Neural cell (in vitro differentiated cells): ENCODE data around the gene ZP1. TPM values are rescaled to one million over a fixed set of nuclear protein-coding genes. Genes with fewer than 3 reads are reported as not detected.
A peak's percentile ranks its signal among the peaks of the same experiment; 100 is the strongest.

Experiments used
- H2AFZ ChIP-seq: fragments of 200-600, 300-800 bp; sonication (generic), shearing (Covaris generic); 2 replicates; pipeline ENCODE4 v1.6.0; 2014; ENCODE audit warnings: low read depth, mild to moderate bottlenecking, antibody characterized with exemption, low read length, moderate library complexity
- H3F3A ChIP-seq: fragments of 200-600 bp; shearing (Covaris generic); 2 replicates; pipeline ENCODE4 v1.6.1; 2016; ENCODE audit warnings: mild to moderate bottlenecking, moderate library complexity, mixed read lengths, antibody characterized with exemption, low read length; ENCODE audit not compliant: insufficient read depth, poor library complexity, severe bottlenecking
- H3K27ac ChIP-seq: fragments of 200-600, 300-800 bp; sonication (generic), shearing (Covaris generic); 2 replicates; pipeline ENCODE4 v1.5.1; 2014; ENCODE audit warnings: mild to moderate bottlenecking, low read length, moderate library complexity
- H3K27me3 ChIP-seq: fragments of 300-800, 200-600 bp; sonication (generic), shearing (Covaris generic); 2 replicates; pipeline ENCODE4 v1.6.0; 2014; ENCODE audit warnings: mild to moderate bottlenecking, low read depth, low read length, moderate library complexity; ENCODE audit not compliant: insufficient read depth
- H3K36me3 ChIP-seq: fragments of 300-800, 200-600 bp; sonication (generic), shearing (Covaris generic); 2 replicates; pipeline ENCODE4 v1.5.1; 2014; ENCODE audit warnings: mild to moderate bottlenecking, antibody characterized with exemption, low read length, moderate library complexity; ENCODE audit not compliant: insufficient read depth
- H3K4me2 ChIP-seq: fragments of 300-800, 200-600 bp; sonication (generic), shearing (Covaris generic); 2 replicates; pipeline ENCODE4 v1.6.0; 2014; ENCODE audit warnings: mild to moderate bottlenecking, low read length
- H3K4me3 ChIP-seq: fragments of 300-800, 200-600 bp; sonication (generic), shearing (Covaris generic); 2 replicates; pipeline ENCODE4 v1.5.1; 2014; ENCODE audit warnings: mild to moderate bottlenecking, low read length, moderate library complexity
- H3K79me2 ChIP-seq: fragments of 200-600 bp; shearing (Covaris generic); replicated peaks from 2 replicates; pipeline ENCODE4 v1.6.0; 2014; ENCODE audit warnings: mild to moderate bottlenecking, low read length, moderate library complexity; ENCODE audit not compliant: insufficient read depth
- H3K9ac ChIP-seq: fragments of 300-800, 200-600 bp; sonication (generic), shearing (Covaris generic); 2 replicates; pipeline ENCODE4 v1.6.1; 2016; ENCODE audit warnings: mild to moderate bottlenecking, low read length, mixed read lengths
- H3K9me2 ChIP-seq: fragments of 200-600 bp; shearing (Covaris generic); 2 replicates; pipeline ENCODE4 v1.6.1; 2016; ENCODE audit warnings: mild to moderate bottlenecking, low read length, mixed read lengths; ENCODE audit not compliant: insufficient read depth
- H3K9me3 ChIP-seq: fragments of 200-600, 300-800 bp; sonication (generic), shearing (Covaris generic); 2 replicates; pipeline ENCODE4 v1.6.1; 2016; ENCODE audit warnings: mild to moderate bottlenecking, mixed run types, low read length, moderate library complexity, mixed read lengths
- H4K20me1 ChIP-seq: fragments of 200-600 bp; shearing (Covaris generic); 2 replicates; pipeline ENCODE4 v1.6.1; 2016; ENCODE audit warnings: mild to moderate bottlenecking, mixed run types; ENCODE audit not compliant: insufficient read depth
- CTCF ChIP-seq: fragments of 450-650 bp; IDR thresholded peaks from 2 replicates; pipeline ENCODE4 v1.5.1; 2014; ENCODE audit warnings: antibody characterized with exemption, mild to moderate bottlenecking, moderate library complexity; ENCODE audit not compliant: poor library complexity, severe bottlenecking
- EP300 ChIP-seq: fragments of 450-650 bp; conservative IDR thresholded peaks from 2 replicates; pipeline ENCODE4 v1.6.1; 2014; ENCODE audit warnings: antibody characterized with exemption, mild to moderate bottlenecking, moderate library complexity; ENCODE audit not compliant: poor library complexity, severe bottlenecking
- EZH2 ChIP-seq: fragments of 200-600, 300-800 bp; shearing (Covaris generic), sonication (generic); IDR thresholded peaks from 2 replicates; pipeline ENCODE4 v1.6.1; 2014; ENCODE audit warnings: antibody characterized with exemption, low read length, borderline replicate concordance, mild to moderate bottlenecking; ENCODE audit not compliant: insufficient read depth, poor library complexity, severe bottlenecking
- MXI1 ChIP-seq: fragments of 450-650 bp; conservative IDR thresholded peaks from 2 replicates; pipeline ENCODE4 v1.6.1; 2014; ENCODE audit warnings: antibody characterized with exemption, mild to moderate bottlenecking; ENCODE audit not compliant: poor library complexity, severe bottlenecking
- POLR2AphosphoS5 ChIP-seq: IDR thresholded peaks from 2 replicates; pipeline ENCODE4 v1.6.1; 2012
- RAD21 ChIP-seq: fragments of 450-650 bp; conservative IDR thresholded peaks from 2 replicates; pipeline ENCODE4 v1.6.1; 2014; ENCODE audit warnings: antibody characterized with exemption, mild to moderate bottlenecking, moderate library complexity
- SMC3 ChIP-seq: fragments of 450-650 bp; conservative IDR thresholded peaks from 2 replicates; pipeline ENCODE4 v1.6.1; 2014; ENCODE audit warnings: antibody characterized with exemption, mild to moderate bottlenecking, moderate library complexity; ENCODE audit not compliant: poor library complexity
- TAF1 ChIP-seq: IDR thresholded peaks from 2 replicates; pipeline ENCODE4 v1.6.1; 2012; ENCODE audit warnings: low read depth
- polyA plus RNA-seq: library from polyadenylated mRNA; depleted of rRNA; stranded (reverse); fragments of >200 nt; gene quantifications from 2 replicates; pipeline ENCODE4 v1.2.3, GENCODE V29; 2014
- TF ChIP-seq, protein P1 (sequence below): IDR thresholded peaks from 2 replicates; pipeline ENCODE4 v1.6.1; 2012; ENCODE audit warnings: borderline replicate concordance

The ZP1 gene
- polyA plus RNA-seq, 1 donor from 2014 or later = 1.5 TPM

DNA sequence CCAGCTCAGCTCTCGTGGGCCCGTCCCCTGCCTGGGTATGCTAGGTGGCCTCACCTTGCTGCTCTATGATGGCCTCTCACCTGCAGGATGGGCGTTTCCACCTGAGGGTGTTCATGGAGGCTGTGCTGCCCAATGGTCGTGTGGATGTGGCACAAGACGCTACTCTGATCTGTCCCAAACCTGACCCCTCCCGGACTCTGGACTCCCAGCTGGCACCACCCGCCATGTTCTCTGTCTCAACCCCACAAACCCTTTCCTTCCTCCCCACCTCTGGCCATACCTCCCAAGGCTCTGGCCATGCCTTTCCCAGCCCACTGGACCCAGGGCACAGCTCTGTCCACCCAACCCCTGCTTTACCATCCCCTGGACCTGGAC lies 2.1 kb downstream of the ZP1 start:
- Histone ChIP-seq H4K20me1 (no peaks in the 10 kb centered on the region), H3K4me2 (peak overlapping the region; percentile 75), H3K27ac (peak overlapping the region; percentile 74), H3K9ac (peak overlapping the region; percentile 46), H3K27me3 (no peaks in the 10 kb centered on the region), H3K4me3 (peak overlapping the region; percentile 48), H3K79me2 (no peaks in the 10 kb centered on the region), H2AFZ (no peak overlapping the region), H3K9me3 (no peaks in the 10 kb centered on the region), H3F3A (no peaks in the 10 kb centered on the region), H3K9me2 (no peaks in the 10 kb centered on the region), H3K36me3 (no peaks in the 10 kb centered on the region)
- no peak for TF ChIP-seq CTCF
- TF ChIP-seq MXI1 = no peak
- TF ChIP-seq EP300 = no peak
- TF ChIP-seq SMC3 = no peak
- no peak for TF ChIP-seq TAF1
- TF ChIP-seq, protein P1, sequence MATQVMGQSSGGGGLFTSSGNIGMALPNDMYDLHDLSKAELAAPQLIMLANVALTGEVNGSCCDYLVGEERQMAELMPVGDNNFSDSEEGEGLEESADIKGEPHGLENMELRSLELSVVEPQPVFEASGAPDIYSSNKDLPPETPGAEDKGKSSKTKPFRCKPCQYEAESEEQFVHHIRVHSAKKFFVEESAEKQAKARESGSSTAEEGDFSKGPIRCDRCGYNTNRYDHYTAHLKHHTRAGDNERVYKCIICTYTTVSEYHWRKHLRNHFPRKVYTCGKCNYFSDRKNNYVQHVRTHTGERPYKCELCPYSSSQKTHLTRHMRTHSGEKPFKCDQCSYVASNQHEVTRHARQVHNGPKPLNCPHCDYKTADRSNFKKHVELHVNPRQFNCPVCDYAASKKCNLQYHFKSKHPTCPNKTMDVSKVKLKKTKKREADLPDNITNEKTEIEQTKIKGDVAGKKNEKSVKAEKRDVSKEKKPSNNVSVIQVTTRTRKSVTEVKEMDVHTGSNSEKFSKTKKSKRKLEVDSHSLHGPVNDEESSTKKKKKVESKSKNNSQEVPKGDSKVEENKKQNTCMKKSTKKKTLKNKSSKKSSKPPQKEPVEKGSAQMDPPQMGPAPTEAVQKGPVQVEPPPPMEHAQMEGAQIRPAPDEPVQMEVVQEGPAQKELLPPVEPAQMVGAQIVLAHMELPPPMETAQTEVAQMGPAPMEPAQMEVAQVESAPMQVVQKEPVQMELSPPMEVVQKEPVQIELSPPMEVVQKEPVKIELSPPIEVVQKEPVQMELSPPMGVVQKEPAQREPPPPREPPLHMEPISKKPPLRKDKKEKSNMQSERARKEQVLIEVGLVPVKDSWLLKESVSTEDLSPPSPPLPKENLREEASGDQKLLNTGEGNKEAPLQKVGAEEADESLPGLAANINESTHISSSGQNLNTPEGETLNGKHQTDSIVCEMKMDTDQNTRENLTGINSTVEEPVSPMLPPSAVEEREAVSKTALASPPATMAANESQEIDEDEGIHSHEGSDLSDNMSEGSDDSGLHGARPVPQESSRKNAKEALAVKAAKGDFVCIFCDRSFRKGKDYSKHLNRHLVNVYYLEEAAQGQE = no peak
- no peak for TF ChIP-seq POLR2AphosphoS5
- no peak for TF ChIP-seq EZH2
- no peak for TF ChIP-seq RAD21

GRCh38 chr11:60870276-60870675 lies 2.9 kb downstream of the ZP1 start:
- peak overlapping the region; percentile 46 for H3K9ac ChIP-seq
- H3K27me3 ChIP-seq = no peaks in the 10 kb centered on the region
- H2AFZ ChIP-seq = peak overlapping the region; percentile 21
- no peaks in the 10 kb centered on the region for H3K36me3 ChIP-seq
- H3K4me3 ChIP-seq = peak overlapping the region; percentile 48
- no peaks in the 10 kb centered on the region for H3K9me3 ChIP-seq
- H3F3A ChIP-seq = no peaks in the 10 kb centered on the region
- H3K27ac ChIP-seq = peak overlapping the region; percentile 74
- H3K4me2 ChIP-seq = peak overlapping the region; percentile 75
- TF ChIP-seq SMC3 = peak; percentile 70
- peak; percentile 60 for TF ChIP-seq CTCF
- TF ChIP-seq MXI1 = peak; percentile 86
- TF ChIP-seq TAF1 = no peak
- TF ChIP-seq, protein P1 = peak; percentile 56
- TF ChIP-seq EP300 = peak; percentile 75
- TF ChIP-seq EZH2 = no peak
- peak; percentile 48 for TF ChIP-seq POLR2AphosphoS5
- TF ChIP-seq RAD21 = peak; percentile 66
- no peaks in the 10 kb centered on the region for H4K20me1 ChIP-seq
- no peaks in the 10 kb centered on the region for H3K9me2 ChIP-seq
- H3K79me2 ChIP-seq = no peaks in the 10 kb centered on the region
